ENCODE data around the gene EPHA5.

Gene EPHA5

DNA sequence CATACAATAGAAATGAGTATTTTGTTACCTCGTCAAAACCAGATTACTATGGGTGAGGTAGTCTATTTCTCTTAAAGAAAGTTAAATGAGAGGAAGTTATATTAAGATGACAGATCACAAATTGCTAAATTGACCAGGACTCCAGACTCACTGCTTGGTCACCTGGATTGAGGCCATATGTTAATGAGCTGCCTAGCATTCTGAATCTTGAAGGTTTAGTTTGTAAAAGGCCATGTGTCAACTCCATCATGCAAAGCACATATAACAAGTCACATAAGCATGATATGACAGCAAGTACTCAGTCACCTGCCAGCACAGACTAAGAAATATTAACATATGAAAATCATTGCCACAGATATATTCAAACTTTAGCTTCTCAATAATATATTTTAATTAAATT, 72.6 kb downstream of the EPHA5 start:
- TF ChIP-seq CTCF (conservative IDR thresholded peaks at IDR 0.05; ENCODE audit: low read depth, low read length): no peak
- DNase-seq (ENCODE audit: low read depth): no peak
- H3K4me3 ChIP-seq (ENCODE audit: low read depth, low read length): no peak overlapping the region

GRCh38 chr4:65592089-65592488, 78.2 kb downstream of the EPHA5 start:
- H3K4me3 ChIP-seq (ENCODE audit: low read depth, low read length): no peak overlapping the region
- no peak for TF ChIP-seq CTCF (conservative IDR thresholded peaks at IDR 0.05; ENCODE audit: low read depth, low read length)
- DNase-seq (ENCODE audit: low read depth): no peak

- no peak for DNase-seq (ENCODE audit: low read depth)
- no peak for TF ChIP-seq CTCF (conservative IDR thresholded peaks at IDR 0.05; ENCODE audit: low read depth, low read length)
- no peak overlapping the region for H3K4me3 ChIP-seq (ENCODE audit: low read depth, low read length)
Measured at GRCh38 chr4:65589921-65590320, 80.4 kb downstream of the EPHA5 start.

GRCh38 chr4:65589331-65589730, 81.0 kb downstream of the EPHA5 start:
- no peak for TF ChIP-seq CTCF (conservative IDR thresholded peaks at IDR 0.05; ENCODE audit: low read depth, low read length)
- H3K4me3 ChIP-seq (ENCODE audit: low read depth, low read length): no peak overlapping the region
- no peak for DNase-seq (ENCODE audit: low read depth)

DNA sequence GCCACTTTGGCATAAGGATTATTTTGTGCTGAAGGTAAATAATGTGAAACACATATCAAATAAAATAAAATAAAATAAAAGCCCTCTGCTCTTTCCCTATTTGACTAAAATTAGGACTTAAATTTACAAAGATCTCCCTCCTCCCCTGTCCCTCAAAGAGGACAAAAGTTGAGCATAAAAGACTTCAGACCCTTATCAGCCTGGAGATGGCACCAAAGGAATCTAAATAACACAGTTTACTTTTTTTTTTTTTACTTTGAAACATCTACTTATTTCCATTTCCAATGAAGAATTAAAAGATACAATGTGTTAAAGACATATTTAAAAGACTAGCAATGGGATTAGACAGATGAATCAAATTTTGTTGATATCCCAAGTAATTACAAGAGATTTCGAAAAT, 89.7 kb downstream of the EPHA5 start:
- peak; percentile 46 for DNase-seq (ENCODE audit: low read depth)
- no peak overlapping the region for H3K4me3 ChIP-seq (ENCODE audit: low read depth, low read length)
- TF ChIP-seq CTCF (conservative IDR thresholded peaks at IDR 0.05; ENCODE audit: low read depth, low read length): peak; percentile 29

GRCh38 chr4:65566473-65566872, 103.8 kb downstream of the EPHA5 start:
- H3K4me3 ChIP-seq (ENCODE audit: low read depth, low read length): no peak overlapping the region
- no peak for DNase-seq (ENCODE audit: low read depth)
- no peak for TF ChIP-seq CTCF (conservative IDR thresholded peaks at IDR 0.05; ENCODE audit: low read depth, low read length)

- no peak for DNase-seq (ENCODE audit: low read depth)
- H3K4me3 ChIP-seq (ENCODE audit: low read depth, low read length): no peak overlapping the region
- no peak for TF ChIP-seq CTCF (conservative IDR thresholded peaks at IDR 0.05; ENCODE audit: low read depth, low read length)
Measured at GRCh38 chr4:65561164-65561563, 109.1 kb downstream of the EPHA5 start.
